ENCODE data around the gene YWHAQ. TPM values are rescaled to one million over a fixed set of nuclear protein-coding genes. Genes with fewer than 3 reads are reported as not detected.

Gene YWHAQ
- total RNA-seq, 2 experiments from 2014 or later, result 341 to 368 TPM

GRCh38 chr2:9535177-9535576 lies 95.6 kb downstream of the YWHAQ start:
- intact Hi-C loops (cut with micrococcal nuclease), result no loop called here
- ChIA-PET POLR2A (no interaction called here), CTCF (interaction anchor here (0.9 to 2.0 kb wide), 2 partner anchors 17 to 279 kb away, joined by 3 to 6 read pairs; no protein-coding TSS in a partner anchor)
- Mint-ChIP-seq H3K9me3 (no peaks in the 10 kb centered on the region), H3K36me3 (ENCODE audit: low read depth) (peaks cover 15% of the 10 kb centered on the region), H3K27me3 (no peaks in the 10 kb centered on the region), H3K27ac (no peak overlapping the region), H3K4me3 (no peak overlapping the region), H3K4me1 (ENCODE audit: low read depth) (peaks cover 27% of the 10 kb centered on the region)
- DNase-seq (no peak), ATAC-seq (no peak)
- TF ChIP-seq CTCF (IDR thresholded peaks at IDR 0.05), result no peak

Other genes starting within 250 kb of the YWHAQ start
- 100 to 1,000 TPM; 111 to 117 TPM for gene ITGB1BP1, start 207.5 kb downstream of the YWHAQ start, total RNA-seq
- gene CPSF3, start 207.3 kb downstream of the YWHAQ start, total RNA-seq, result 10 to 100 TPM; 72.2 to 73.0 TPM
- gene IAH1, start 156.4 kb downstream of the YWHAQ start, total RNA-seq, result 10 to 100 TPM; 64.9 to 67.3 TPM
- gene ADAM17, start 75.2 kb downstream of the YWHAQ start, total RNA-seq, result 10 to 100 TPM; 14.2 to 15.9 TPM
- gene TAF1B, start 212.5 kb upstream of the YWHAQ start, total RNA-seq, result 10 to 100 TPM; 22.3 to 22.4 TPM

All from activated CD8-positive, alpha-beta T cell treated with anti-CD3 and anti-CD28 coated beads for 36 hours (primary cell).